ENCODE data around the gene ETNK1.

Gene ETNK1

DNA sequence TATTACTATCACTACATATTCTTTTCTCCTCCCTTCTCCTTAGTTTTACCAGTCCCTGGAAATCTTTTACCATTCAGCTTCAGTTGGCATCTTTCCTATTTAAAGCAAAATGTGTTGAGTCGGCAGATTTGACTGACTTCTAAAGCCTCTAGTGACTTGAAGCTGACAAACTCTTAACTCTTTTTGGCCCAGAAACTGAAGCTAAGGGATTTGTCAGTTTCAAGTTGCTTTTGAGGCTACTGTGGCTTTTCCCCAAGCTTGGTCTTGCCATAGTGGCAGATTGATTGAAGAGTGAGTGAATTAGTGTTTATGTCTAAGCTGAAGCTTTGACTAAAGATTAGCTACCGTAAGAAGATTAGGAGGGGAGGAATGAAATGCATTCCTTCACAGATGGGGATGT is 104.0 kb downstream of the ETNK1 start:
- no peak overlapping the region for H3K4me3 ChIP-seq (ENCODE audit: low read depth, low read length)
- TF ChIP-seq, protein P1, sequence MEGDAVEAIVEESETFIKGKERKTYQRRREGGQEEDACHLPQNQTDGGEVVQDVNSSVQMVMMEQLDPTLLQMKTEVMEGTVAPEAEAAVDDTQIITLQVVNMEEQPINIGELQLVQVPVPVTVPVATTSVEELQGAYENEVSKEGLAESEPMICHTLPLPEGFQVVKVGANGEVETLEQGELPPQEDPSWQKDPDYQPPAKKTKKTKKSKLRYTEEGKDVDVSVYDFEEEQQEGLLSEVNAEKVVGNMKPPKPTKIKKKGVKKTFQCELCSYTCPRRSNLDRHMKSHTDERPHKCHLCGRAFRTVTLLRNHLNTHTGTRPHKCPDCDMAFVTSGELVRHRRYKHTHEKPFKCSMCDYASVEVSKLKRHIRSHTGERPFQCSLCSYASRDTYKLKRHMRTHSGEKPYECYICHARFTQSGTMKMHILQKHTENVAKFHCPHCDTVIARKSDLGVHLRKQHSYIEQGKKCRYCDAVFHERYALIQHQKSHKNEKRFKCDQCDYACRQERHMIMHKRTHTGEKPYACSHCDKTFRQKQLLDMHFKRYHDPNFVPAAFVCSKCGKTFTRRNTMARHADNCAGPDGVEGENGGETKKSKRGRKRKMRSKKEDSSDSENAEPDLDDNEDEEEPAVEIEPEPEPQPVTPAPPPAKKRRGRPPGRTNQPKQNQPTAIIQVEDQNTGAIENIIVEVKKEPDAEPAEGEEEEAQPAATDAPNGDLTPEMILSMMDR (IDR thresholded peaks at IDR 0.05; ENCODE audit: low read depth, low read length): no peak

DNA sequence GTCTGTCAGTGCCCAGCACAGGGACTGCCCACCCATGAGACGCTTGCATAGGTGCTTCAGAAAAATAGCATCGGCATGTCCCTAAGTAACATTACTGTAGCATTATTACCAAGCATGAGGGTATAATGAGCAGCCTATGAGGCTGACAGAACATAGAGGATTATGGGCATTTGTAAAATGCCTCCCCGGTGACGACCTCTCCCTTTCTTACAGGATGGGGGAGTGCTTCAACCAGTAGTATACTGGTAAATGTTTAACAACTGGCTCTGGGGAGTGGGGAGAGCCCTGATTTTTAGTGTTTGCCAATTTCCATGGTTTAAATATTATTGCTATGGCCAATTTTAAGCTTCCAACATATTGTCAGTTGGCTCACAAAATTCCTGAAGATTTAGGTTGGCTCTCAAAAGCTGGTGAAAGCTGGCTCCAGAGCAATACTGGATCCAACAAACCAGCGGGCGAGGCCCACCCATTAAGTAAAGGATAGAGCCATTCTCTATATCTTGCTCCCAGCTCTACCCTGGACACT is 104.5 kb downstream of the ETNK1 start:
- TF ChIP-seq, protein P1 (IDR thresholded peaks at IDR 0.05; ENCODE audit: low read depth, low read length): no peak
- H3K4me3 ChIP-seq (ENCODE audit: low read depth, low read length): peak overlapping the region; percentile 19; the same call in 1 of the 2 replicates

DNA sequence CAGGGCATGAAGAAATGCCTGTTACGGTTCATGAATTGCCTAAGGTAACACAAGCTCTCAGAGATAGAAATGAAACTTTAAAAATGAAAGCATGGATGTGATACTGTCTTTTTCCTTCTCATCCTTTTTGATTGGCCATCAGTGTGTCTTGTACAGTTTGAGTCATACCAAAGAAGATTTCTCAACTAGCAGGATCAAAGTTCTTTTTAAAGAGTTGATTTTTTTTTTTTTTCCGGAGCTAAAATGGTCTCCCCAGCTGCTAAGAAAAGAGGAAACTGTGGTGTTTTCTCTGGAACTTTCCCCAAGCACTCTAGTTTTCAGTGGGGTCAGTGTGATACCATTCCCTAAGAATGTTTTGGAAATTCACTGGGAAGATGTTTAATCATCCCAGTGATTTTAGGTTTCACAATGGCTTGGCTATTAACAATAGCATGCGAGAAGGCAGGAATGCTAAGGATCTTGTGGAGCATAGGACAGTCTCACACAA is 105.0 kb downstream of the ETNK1 start:
- peak overlapping the region; percentile 19; the same call in 1 of the 2 replicates for H3K4me3 ChIP-seq (ENCODE audit: low read depth, low read length)
- TF ChIP-seq, protein P1 (IDR thresholded peaks at IDR 0.05; ENCODE audit: low read depth, low read length): no peak

DNA sequence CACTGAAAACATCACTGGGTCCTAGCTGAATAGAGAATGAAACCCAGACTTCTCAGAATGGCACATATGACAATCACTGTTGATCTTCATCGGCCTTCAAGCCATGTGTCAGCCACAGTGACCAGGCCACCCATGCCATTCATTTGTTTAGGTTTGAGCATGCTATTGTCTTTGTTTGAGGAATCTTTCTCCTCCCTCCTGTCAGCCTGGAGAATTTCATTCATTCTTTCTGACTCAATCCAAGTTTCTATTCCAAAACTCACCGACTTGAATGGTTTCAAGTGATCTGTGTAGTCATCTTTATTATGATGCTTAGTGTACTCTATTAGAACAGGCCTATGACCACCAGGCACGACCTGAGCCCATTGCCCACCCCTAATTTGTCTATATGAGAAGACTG is 106.3 kb downstream of the ETNK1 start:
- TF ChIP-seq, protein P1 (IDR thresholded peaks at IDR 0.05; ENCODE audit: low read depth, low read length): no peak
- H3K4me3 ChIP-seq (ENCODE audit: low read depth, low read length): no peak overlapping the region

DNA sequence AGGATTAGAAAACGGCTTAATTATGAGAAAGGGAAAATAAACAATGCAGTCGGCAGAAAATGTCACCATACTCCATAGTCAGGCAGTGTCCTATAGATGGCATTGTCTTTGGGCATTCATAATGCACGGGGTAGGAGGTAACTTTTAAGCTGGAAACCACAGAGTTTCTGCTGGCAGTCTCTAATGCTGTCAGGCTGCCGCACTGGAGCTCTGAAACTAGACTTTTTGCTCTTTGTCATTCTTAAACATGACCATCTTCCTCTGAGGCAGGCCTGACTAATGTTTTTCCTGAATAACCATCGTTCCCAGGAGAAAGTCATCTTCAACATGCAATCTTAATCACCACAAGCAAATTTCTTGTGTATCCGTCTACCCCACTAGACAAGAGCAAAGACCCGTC is 108.8 kb downstream of the ETNK1 start:
- TF ChIP-seq, protein P1 (IDR thresholded peaks at IDR 0.05; ENCODE audit: low read depth, low read length): no peak
- H3K4me3 ChIP-seq (ENCODE audit: low read depth, low read length): no peak overlapping the region

DNA sequence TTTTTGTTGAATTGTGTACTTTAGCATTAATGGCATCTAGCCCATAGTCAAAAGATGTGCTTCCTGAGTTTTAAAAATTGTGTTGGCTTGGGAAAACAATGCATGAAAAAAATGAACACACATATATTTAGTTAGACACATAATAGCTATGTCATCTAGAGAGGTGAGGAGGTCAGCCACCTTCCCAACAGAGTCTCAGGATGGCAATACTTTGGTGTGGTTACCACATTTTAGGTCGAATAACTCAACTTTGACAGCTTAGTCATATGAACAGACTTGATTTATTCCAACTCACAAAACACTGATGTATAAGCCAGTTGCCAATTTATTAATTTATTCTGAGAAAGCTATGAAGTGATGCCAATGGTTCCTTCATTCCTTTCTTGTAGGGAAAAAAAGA is 114.0 kb downstream of the ETNK1 start:
- TF ChIP-seq, protein P1 (IDR thresholded peaks at IDR 0.05; ENCODE audit: low read depth, low read length): no peak
- H3K4me3 ChIP-seq (ENCODE audit: low read depth, low read length): no peak overlapping the region

Data from WI38 (cell line).